ENCODE measurements around the gene MMP25. TPM values are rescaled to one million over a fixed set of nuclear protein-coding genes. Genes with fewer than 3 reads are reported as not detected.
"Not testable (repeated sequence)": the region's sequence is repeated elsewhere in the genome, so short reads cannot be mapped to it uniquely, and the experiment has no call there.

MMP25 gene
- total RNA-seq, 1 donor: not detected

DNA sequence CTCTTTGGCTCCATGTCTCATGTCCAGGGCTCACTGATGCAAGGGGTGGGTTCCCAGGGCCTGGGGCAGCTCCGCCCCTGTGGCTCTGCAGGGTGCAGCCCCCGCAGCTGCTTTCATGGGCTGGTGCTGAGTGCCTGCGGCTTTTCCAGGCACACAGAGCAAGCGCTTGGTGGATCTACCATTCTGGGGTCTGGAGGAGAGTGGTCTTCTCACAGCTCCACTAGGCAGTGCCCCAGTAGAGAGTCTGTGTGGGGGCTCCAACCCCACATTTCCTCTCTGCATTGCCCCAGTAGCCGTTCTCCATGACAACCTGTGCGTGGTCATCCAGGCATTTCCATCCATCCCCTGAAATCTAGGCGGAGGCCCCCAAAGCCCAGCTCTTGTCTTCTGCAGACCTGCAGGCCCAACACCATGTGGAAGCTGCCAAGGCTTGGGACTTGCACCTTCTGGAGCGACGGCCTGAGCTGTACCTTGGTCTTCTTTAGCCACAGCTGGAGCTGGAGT is 24.3 kb downstream of the MMP25 start:
- DNase-seq (ENCODE audit: low read depth): no peak
- no peak overlapping the region for H3K4me3 ChIP-seq (ENCODE audit: low read depth, low read length)
- TF ChIP-seq, protein P1, sequence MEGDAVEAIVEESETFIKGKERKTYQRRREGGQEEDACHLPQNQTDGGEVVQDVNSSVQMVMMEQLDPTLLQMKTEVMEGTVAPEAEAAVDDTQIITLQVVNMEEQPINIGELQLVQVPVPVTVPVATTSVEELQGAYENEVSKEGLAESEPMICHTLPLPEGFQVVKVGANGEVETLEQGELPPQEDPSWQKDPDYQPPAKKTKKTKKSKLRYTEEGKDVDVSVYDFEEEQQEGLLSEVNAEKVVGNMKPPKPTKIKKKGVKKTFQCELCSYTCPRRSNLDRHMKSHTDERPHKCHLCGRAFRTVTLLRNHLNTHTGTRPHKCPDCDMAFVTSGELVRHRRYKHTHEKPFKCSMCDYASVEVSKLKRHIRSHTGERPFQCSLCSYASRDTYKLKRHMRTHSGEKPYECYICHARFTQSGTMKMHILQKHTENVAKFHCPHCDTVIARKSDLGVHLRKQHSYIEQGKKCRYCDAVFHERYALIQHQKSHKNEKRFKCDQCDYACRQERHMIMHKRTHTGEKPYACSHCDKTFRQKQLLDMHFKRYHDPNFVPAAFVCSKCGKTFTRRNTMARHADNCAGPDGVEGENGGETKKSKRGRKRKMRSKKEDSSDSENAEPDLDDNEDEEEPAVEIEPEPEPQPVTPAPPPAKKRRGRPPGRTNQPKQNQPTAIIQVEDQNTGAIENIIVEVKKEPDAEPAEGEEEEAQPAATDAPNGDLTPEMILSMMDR (IDR thresholded peaks at IDR 0.05; ENCODE audit: insufficient read depth, low read length): no peak

- no peak for DNase-seq (ENCODE audit: low read depth)
- TF ChIP-seq, protein P1 (IDR thresholded peaks at IDR 0.05; ENCODE audit: insufficient read depth, low read length): no peak
- no peak overlapping the region for H3K4me3 ChIP-seq (ENCODE audit: low read depth, low read length)
These were observed 25.3 kb downstream of the MMP25 start for GRCh38 chr16:3071655-3072054.

DNA sequence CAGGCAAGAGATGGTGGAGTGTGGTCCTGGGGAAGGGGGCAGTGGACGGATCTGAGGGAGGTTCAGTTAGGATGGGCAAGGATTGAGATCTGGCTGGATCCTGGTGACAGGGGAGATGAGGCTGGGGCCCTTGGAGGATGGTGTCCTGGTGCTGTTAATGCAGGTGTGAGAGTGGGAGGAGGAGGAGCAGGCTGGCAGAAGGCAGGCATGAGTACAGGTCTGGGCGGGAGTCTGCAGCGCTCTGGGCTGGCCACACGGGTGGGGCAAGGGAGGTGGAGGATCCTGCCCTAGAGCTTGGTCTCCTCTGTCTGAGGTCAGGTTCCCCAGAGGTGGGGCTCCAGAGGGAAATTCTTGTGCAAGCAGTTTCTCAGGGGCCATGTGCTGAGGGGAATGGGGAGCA is 25.8 kb downstream of the MMP25 start:
- not testable (repeated sequence) for H3K4me3 ChIP-seq (ENCODE audit: low read depth, low read length); DNase-seq (ENCODE audit: low read depth)

DNA sequence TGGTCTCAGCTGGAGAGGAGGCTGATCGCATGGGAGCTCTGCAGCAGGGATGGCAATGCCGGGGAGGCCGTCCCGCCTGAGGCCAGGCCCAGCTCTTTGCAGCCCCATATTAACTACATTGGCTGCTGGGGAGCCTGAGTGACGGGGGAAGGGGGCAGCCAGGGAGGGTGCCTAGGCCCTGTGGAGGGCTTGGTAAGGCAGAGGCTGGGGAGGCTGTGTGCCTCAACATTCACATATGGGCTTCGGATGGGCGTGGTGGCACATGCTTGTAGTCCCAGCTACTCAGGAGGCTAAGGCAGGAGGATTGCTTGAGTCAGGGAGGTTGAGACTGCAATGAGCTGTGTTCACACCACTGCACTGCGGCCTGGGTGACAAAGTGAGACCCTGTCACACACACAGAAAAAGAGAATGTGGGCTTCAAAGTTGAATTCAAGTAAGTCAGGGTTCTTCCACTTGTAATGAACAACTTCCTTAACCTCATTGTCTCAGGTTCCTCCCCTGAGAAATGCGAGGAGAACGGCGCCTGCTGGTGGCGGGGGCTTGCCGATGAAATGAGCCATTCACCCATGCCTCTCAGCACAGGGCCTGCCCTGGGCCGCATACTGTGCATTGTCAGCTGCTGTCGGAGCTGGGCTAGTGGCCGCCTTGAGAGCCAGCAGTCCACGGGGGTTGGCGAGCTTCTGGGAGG is 26.4 kb downstream of the MMP25 start:
- not testable (repeated sequence) for DNase-seq (ENCODE audit: low read depth); H3K4me3 ChIP-seq (ENCODE audit: low read depth, low read length)

GRCh38 chr16:3073448-3073847 is 27.1 kb downstream of the MMP25 start:
- no peak for DNase-seq (ENCODE audit: low read depth)
- no peak overlapping the region for H3K4me3 ChIP-seq (ENCODE audit: low read depth, low read length)
- TF ChIP-seq, protein P1 (IDR thresholded peaks at IDR 0.05; ENCODE audit: insufficient read depth, low read length): no peak

DNA sequence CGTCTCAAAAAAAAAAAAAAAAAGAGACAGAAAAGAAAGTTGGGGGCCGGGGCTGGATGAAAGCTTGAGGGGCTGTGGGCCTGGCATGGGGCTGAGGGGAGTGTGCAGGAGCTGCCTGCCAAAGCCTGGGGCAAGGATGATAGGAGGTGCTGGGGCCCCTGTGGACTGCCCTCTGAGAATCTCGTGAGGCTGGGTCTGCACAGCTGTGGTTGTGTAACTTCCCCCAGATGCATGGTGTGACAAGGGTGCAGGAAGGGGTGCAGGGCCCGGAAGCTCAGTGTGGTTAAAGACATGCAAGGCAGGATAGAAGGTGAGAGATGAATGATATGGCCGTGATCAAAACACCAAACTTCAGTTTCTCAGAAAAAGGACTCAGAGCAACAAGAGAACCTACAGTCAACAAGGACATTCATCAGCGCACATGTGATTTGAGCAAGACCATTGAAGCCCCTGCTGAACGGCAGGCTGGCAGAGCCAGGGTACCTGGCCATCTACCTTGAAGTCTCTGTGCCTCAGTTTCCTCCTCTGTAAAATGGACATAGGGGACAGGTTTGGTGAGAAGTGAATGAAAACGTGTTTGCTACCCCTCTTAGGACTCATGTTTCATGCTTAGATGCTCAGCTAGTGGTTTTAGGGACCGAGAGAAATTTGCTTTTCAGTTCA is 28.6 kb downstream of the MMP25 start:
- TF ChIP-seq, protein P1 (IDR thresholded peaks at IDR 0.05; ENCODE audit: insufficient read depth, low read length): no peak
- H3K4me3 ChIP-seq (ENCODE audit: low read depth, low read length): no peak overlapping the region
- DNase-seq (ENCODE audit: low read depth): no peak

GRCh38 chr16:3075523-3075915 is 29.2 kb downstream of the MMP25 start:
- DNase-seq (ENCODE audit: low read depth): peak; percentile 56
- no peak overlapping the region for H3K4me3 ChIP-seq (ENCODE audit: low read depth, low read length)
- TF ChIP-seq, protein P1 (IDR thresholded peaks at IDR 0.05; ENCODE audit: insufficient read depth, low read length): no peak

DNA sequence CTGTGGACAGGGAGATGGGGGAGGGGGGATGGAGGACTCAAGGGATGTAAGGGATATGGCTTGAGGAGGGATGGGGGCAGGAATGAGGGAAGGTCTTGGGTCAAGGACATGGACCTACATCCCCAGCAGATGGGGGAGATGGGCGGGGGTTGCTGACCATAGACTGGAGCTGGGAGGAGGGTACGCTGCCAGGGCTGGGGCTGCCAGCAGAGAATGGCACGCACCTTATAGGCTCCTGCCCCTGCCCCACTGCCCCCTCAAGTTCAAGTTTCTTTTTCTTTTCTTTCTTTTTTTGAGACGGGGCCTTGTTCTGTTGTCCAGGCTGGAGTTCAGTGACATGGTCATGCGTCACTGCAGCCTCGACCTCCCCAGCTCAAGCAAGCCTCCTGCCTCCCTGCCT is 29.6 kb downstream of the MMP25 start:
- H3K4me3 ChIP-seq (ENCODE audit: low read depth, low read length): not testable (repeated sequence)

More for the DNA sequence above, 29.6 kb downstream of the MMP25 start:
- not testable (repeated sequence) for DNase-seq (ENCODE audit: low read depth)
